NCI-H510A (cell line): ENCODE measurements around the gene KRT86.

Source experiments
- DNase-seq: peaks from one replicate; lab custom pipeline; 2025; lab: John Stamatoyannopoulos, UW

Gene KRT86

GRCh38 chr12:52356762-52357580 lies 82.5 kb downstream of the KRT86 start:
- no peak for DNase-seq
